ENCODE measurements around the gene ARL10. TPM values are rescaled to one million over a fixed set of nuclear protein-coding genes. Genes with fewer than 3 reads are reported as not detected.

The ARL10 gene
- total RNA-seq, 3 donors from 2014 or later (not counting 1 experiment from before 2014, with no cell fraction given) = 0.75 to 6.8 (median 6.7) TPM

- TF ChIP-seq CTCF (IDR thresholded peaks at IDR 0.05) = no peak
- intact Hi-C loops (cut with micrococcal nuclease) = no loop called here
- H3K4me1 ChIP-seq (ENCODE audit: control insufficient read depth, insufficient read depth, low read length) = no peaks in the 10 kb centered on the region
- H3K27ac ChIP-seq (ENCODE audit: low read length) = no peak overlapping the region
- Mint-ChIP-seq H3K27me3 (ENCODE audit: low read depth in 2 of 2) (no peaks in the 10 kb centered on the region), H3K4me1 (peaks cover 23 to 29% of the 10 kb centered on the region in 2 donors), H3K27ac (peak overlapping the region in 1 of 2 donors; percentile 24), H3K4me3 (no peak overlapping the region), H3K9me3 (no peaks in the 10 kb centered on the region), H3K36me3 (peaks cover 14% of the 10 kb centered on the region)
- H3K27me3 ChIP-seq (ENCODE audit: control insufficient read depth, insufficient read depth, low read length) = no peaks in the 10 kb centered on the region
- peaks cover 77% of the 10 kb centered on the region for H3K36me3 ChIP-seq (ENCODE audit: control insufficient read depth, insufficient read depth, low read length)
- WGBS (ENCODE audit: insufficient coverage) = 92% methylated on average over 8 of the region's 8 CpGs
- no peaks in the 10 kb centered on the region for H3K9me3 ChIP-seq (ENCODE audit: control insufficient read depth, insufficient read depth, low read length)
- DNase-seq (no peak), ATAC-seq (no peak)
- H3K4me3 ChIP-seq (ENCODE audit: low read length) = no peak overlapping the region
Measured at GRCh38 chr5:176350416-176350815, 14.9 kb upstream of the ARL10 start.

- no peak overlapping the region for H3K4me3 ChIP-seq (ENCODE audit: low read length)
- no peaks in the 10 kb centered on the region for H3K27me3 ChIP-seq (ENCODE audit: control insufficient read depth, insufficient read depth, low read length)
- no peaks in the 10 kb centered on the region for H3K9me3 ChIP-seq (ENCODE audit: control insufficient read depth, insufficient read depth, low read length)
- H3K27ac ChIP-seq (ENCODE audit: low read length) = no peak overlapping the region
- TF ChIP-seq CTCF (IDR thresholded peaks at IDR 0.05) = no peak
- no peak for DNase-seq
- H3K36me3 ChIP-seq (ENCODE audit: control insufficient read depth, insufficient read depth, low read length) = peaks cover 71% of the 10 kb centered on the region
- Mint-ChIP-seq H3K27me3 (ENCODE audit: low read depth in 2 of 2) (no peaks in the 10 kb centered on the region), H3K27ac (peak overlapping the region; percentile 27 to 29), H3K4me1 (peaks cover 29 to 31% of the 10 kb centered on the region in 2 donors), H3K4me3 (no peak overlapping the region), H3K36me3 (peaks cover 14% of the 10 kb centered on the region), H3K9me3 (no peaks in the 10 kb centered on the region)
- WGBS (ENCODE audit: insufficient coverage) = 94% methylated on average over 5 of the region's 5 CpGs
- intact Hi-C loops (cut with micrococcal nuclease) = no loop called here
- H3K4me1 ChIP-seq (ENCODE audit: control insufficient read depth, insufficient read depth, low read length) = no peaks in the 10 kb centered on the region
- ATAC-seq = no peak
Measured at GRCh38 chr5:176352116-176352878, 13.0 kb upstream of the ARL10 start.

- no peaks in the 10 kb centered on the region for H3K9me3 Mint-ChIP-seq
- intact Hi-C loops (cut with micrococcal nuclease) = no loop called here
- H3K27ac ChIP-seq (ENCODE audit: low read length) = no peak overlapping the region
- no peaks in the 10 kb centered on the region for H3K4me1 ChIP-seq (ENCODE audit: control insufficient read depth, insufficient read depth, low read length)
- H3K27me3 ChIP-seq (ENCODE audit: control insufficient read depth, insufficient read depth, low read length) = no peaks in the 10 kb centered on the region
- no peak overlapping the region for H3K4me3 Mint-ChIP-seq
- H3K4me3 ChIP-seq (ENCODE audit: low read length) = no peak overlapping the region
- 99% methylated on average over 4 of the region's 4 CpGs for WGBS (ENCODE audit: insufficient coverage)
- peaks cover 33 to 39% of the 10 kb centered on the region in 2 donors for H3K4me1 Mint-ChIP-seq
- H3K36me3 ChIP-seq (ENCODE audit: control insufficient read depth, insufficient read depth, low read length) = peaks cover 66% of the 10 kb centered on the region
- no peaks in the 10 kb centered on the region for H3K27me3 Mint-ChIP-seq (ENCODE audit: low read depth in 2 of 2)
- TF ChIP-seq CTCF (IDR thresholded peaks at IDR 0.05) = no peak
- no peak for DNase-seq
- no peak for ATAC-seq
- H3K9me3 ChIP-seq (ENCODE audit: control insufficient read depth, insufficient read depth, low read length) = no peaks in the 10 kb centered on the region
- H3K27ac Mint-ChIP-seq = no peak overlapping the region
- H3K36me3 Mint-ChIP-seq = peaks cover 7% of the 10 kb centered on the region
Measured at GRCh38 chr5:176353533-176353932, 11.8 kb upstream of the ARL10 start.

Measured in natural killer cell (primary cell).